HCT116 (cell line): ENCODE measurements around the gene SLC44A5. TPM values are rescaled to one million over a fixed set of nuclear protein-coding genes. Genes with fewer than 3 reads are reported as not detected.

Experiments
- ATAC-seq: fragments of 200-7000 bp; cut with Tn5 transposase; 2 replicates; pipeline ENCODE4 v1.9.1; 2020; ENCODE audit warnings: mild to moderate bottlenecking, moderate library complexity
- BruUV-seq: library from RNA; stranded (reverse); fragments of 400-500 nt; replicated peaks from 2 replicates; lab custom pipeline; 2021; lab: Mats Ljungman, UMichigan
- CTCF ChIA-PET: fragments of 300-600 bp; sonication (Branson Sonifier 250); formaldehyde crosslinking; loops from one replicate; lab custom pipeline; 2021; ENCODE audit warnings: antibody characterized with exemption; lab: Charles Lee
- POLR2A ChIA-PET: fragments of 300-600, 350-600 bp; sonication (Branson Sonifier 250); formaldehyde crosslinking; loops from one replicate; lab custom pipeline; 2021; ENCODE audit warnings: antibody characterized with exemption; lab: Charles Lee
- RAD21 ChIA-PET, 2 experiments: fragments of 300-600 bp; sonication (Branson Sonifier 250); formaldehyde crosslinking; loops; one replicate each; lab custom pipeline; 2023; ENCODE audit warnings: low total read pairs in 2 of 2; ENCODE audit not compliant: uncharacterized antibody in 2 of 2, unreplicated experiment in 2 of 2, low non-redundant PET in 1 of 2; lab: Charles Lee
- DNase-seq: peaks from one replicate; pipeline ENCODE4 v3.0.0-alpha.2; 2010; ENCODE audit warnings: low read depth, low spot score
- H2AFZ ChIP-seq: fragments of 200-600 bp; shearing (Covaris generic), sonication (generic); 2 replicates; pipeline ENCODE4 v1.6.1; 2017; ENCODE audit warnings: low read depth, mixed run types, mixed read lengths, antibody characterized with exemption, low read length; ENCODE audit not compliant: poor library complexity, severe bottlenecking
- H3K27ac ChIP-seq: 2 replicates; pipeline ENCODE4 v1.5.1; 2012; ENCODE audit warnings: low read depth, low read length
- H3K27me3 ChIP-seq: fragments of 200-600 bp; sonication (generic); 2 replicates; pipeline ENCODE4 v1.6.1; 2016; ENCODE audit warnings: mixed run types, low read length, mixed read lengths; ENCODE audit not compliant: insufficient read depth
- H3K36me3 ChIP-seq, 2 experiments: fragments of 200-500 bp in 1 of 2; fragments of 200-600 bp in 1 of 2; sonication (Bioruptor generic) in 1 of 2; sonication (generic) in 1 of 2; 2 replicates each; pipeline versions ENCODE4 v1.5.1 to v1.6.1; 2014 to 2016; ENCODE audit warnings: low read length in 2 of 2, inconsistent platforms in 1 of 2, mixed read lengths in 1 of 2, mixed run types in 1 of 2; ENCODE audit not compliant: insufficient read depth in 2 of 2, control insufficient read depth in 1 of 2
- H3K4me1 ChIP-seq, 2 experiments: fragments of 200-600 bp in 1 of 2; sonication (generic) in 1 of 2; 2 replicates each; pipeline versions ENCODE4 v1.5.1 to v1.6.1; 2012 to 2017; ENCODE audit warnings: low read length in 2 of 2, inconsistent platforms in 1 of 2, mild to moderate bottlenecking in 1 of 2, mixed read lengths in 1 of 2, mixed run types in 1 of 2, moderate library complexity in 1 of 2; ENCODE audit not compliant: insufficient read depth in 2 of 2, control insufficient read depth in 1 of 2
- H3K4me2 ChIP-seq: fragments of 200-600 bp; sonication (generic); 2 replicates; pipeline ENCODE4 v1.6.1; 2017; ENCODE audit warnings: mixed run types, low read length, mixed read lengths
- H3K4me3 ChIP-seq, 2 experiments: fragments of 200-600 bp in 1 of 2; sonication (generic) in 1 of 2; replicated peaks in 1 of 2; 2 replicates each; pipeline ENCODE4 v1.5.1; 2011 to 2016; ENCODE audit warnings: low read length in 2 of 2, control low read depth in 1 of 2, low read depth in 1 of 2, mild to moderate bottlenecking in 1 of 2, mixed read lengths in 1 of 2, mixed run types in 1 of 2
- H3K79me2 ChIP-seq: fragments of 200-600 bp; sonication (generic); 2 replicates; pipeline ENCODE4 v1.6.1; 2017; ENCODE audit warnings: mild to moderate bottlenecking, mixed run types, low read length, moderate library complexity, mixed read lengths; ENCODE audit not compliant: insufficient read depth
- H3K9ac ChIP-seq: fragments of 200-600 bp; sonication (generic); 2 replicates; pipeline ENCODE4 v1.6.1; 2016; ENCODE audit warnings: low read length, mixed read lengths
- H3K9me2 ChIP-seq: fragments of 200-600 bp; sonication (generic), shearing (Covaris generic); 2 replicates; pipeline ENCODE4 v1.6.1; 2017; ENCODE audit warnings: mixed run types, mild to moderate bottlenecking, moderate library complexity; ENCODE audit not compliant: insufficient read depth
- H3K9me3 ChIP-seq, 2 experiments: fragments of 200-500 bp in 1 of 2; fragments of 200-600 bp in 1 of 2; sonication (Bioruptor generic) in 1 of 2; sonication (generic) in 1 of 2; 2 replicates each; pipeline ENCODE4 v1.6.1; 2014 to 2017; ENCODE audit warnings: low read length in 2 of 2, mixed read lengths in 2 of 2, inconsistent platforms in 1 of 2, low read depth in 1 of 2, mild to moderate bottlenecking in 1 of 2, mixed run types in 1 of 2, moderate library complexity in 1 of 2; ENCODE audit not compliant: control insufficient read depth in 1 of 2, insufficient read depth in 1 of 2
- H4K20me1 ChIP-seq: fragments of 200-600 bp; sonication (generic), shearing (Covaris generic); 2 replicates; pipeline ENCODE4 v1.6.1; 2017; ENCODE audit warnings: mixed run types, mild to moderate bottlenecking, moderate library complexity; ENCODE audit not compliant: insufficient read depth
- CEBPB ChIP-seq: IDR thresholded peaks from 2 replicates; pipeline ENCODE4 v1.6.1; 2012; ENCODE audit warnings: low read depth
- EGR1 ChIP-seq: IDR thresholded peaks from 2 replicates; pipeline ENCODE4 v1.6.1; 2012; ENCODE audit warnings: low read depth
- EZH2 ChIP-seq: fragments of 200-600 bp; sonication (generic); IDR thresholded peaks from 2 replicates; pipeline ENCODE4 v1.6.1; 2017; ENCODE audit warnings: antibody characterized with exemption, mixed run types
- EZH2phosphoT487 ChIP-seq: fragments of 200-600 bp; IDR thresholded peaks from 2 replicates; pipeline ENCODE4 v1.6.1; 2018; ENCODE audit warnings: antibody characterized with exemption, borderline replicate concordance
- JUND ChIP-seq: IDR thresholded peaks from 2 replicates; pipeline ENCODE4 v1.6.1; 2012
- MAX ChIP-seq: IDR thresholded peaks from 2 replicates; pipeline ENCODE4 v1.6.1; 2012
- POLR2A ChIP-seq: IDR thresholded peaks from 2 replicates; pipeline ENCODE4 v1.7.0; 2011; ENCODE audit warnings: borderline replicate concordance; ENCODE audit not compliant: insufficient read depth, insufficient read length; ENCODE audit errors: extremely low read depth
- POLR2AphosphoS5 ChIP-seq: IDR thresholded peaks from 2 replicates; pipeline ENCODE4 v1.6.1; 2011; ENCODE audit warnings: mild to moderate bottlenecking, low read depth, low read length, moderate library complexity
- RAD21 ChIP-seq: IDR thresholded peaks from 2 replicates; pipeline ENCODE4 v1.6.1; 2012; ENCODE audit warnings: low read depth, mild to moderate bottlenecking
- REST ChIP-seq: IDR thresholded peaks from 2 replicates; pipeline ENCODE4 v1.6.1; 2012; ENCODE audit warnings: low read depth
- SIN3A ChIP-seq: IDR thresholded peaks from 2 replicates; pipeline ENCODE4 v1.6.1; 2012; ENCODE audit warnings: low read depth
- SP1 ChIP-seq: IDR thresholded peaks from 2 replicates; pipeline ENCODE4 v1.6.1; 2012; ENCODE audit warnings: low read depth
- TCF7L2 ChIP-seq: IDR thresholded peaks from 2 replicates; pipeline ENCODE4 v1.7.0; 2011; ENCODE audit warnings: borderline replicate concordance, inconsistent platforms; ENCODE audit not compliant: insufficient read depth, insufficient read length; ENCODE audit errors: extremely low read depth
- YY1 ChIP-seq: IDR thresholded peaks from 2 replicates; pipeline ENCODE4 v1.6.1; 2011; ENCODE audit warnings: low read length, low read depth, moderate library complexity, mild to moderate bottlenecking; ENCODE audit not compliant: insufficient replicate concordance; ENCODE audit errors: extremely low read depth
- ZBTB33 ChIP-seq: IDR thresholded peaks from 2 replicates; pipeline ENCODE4 v1.6.1; 2011; ENCODE audit warnings: mild to moderate bottlenecking, low read length, moderate library complexity; ENCODE audit not compliant: insufficient replicate concordance; ENCODE audit errors: extremely low read depth
- ZFX ChIP-seq: fragments of 450-650 bp; IDR thresholded peaks from 2 replicates; pipeline ENCODE4 v1.6.1; 2017
- intact Hi-C: fragments of 100-400 bp; cut with micrococcal nuclease; formaldehyde crosslinking; loops from 2 replicates; pipeline ENCODE4 v1.10.0; 2022
- total RNA-seq: library from RNA; stranded (reverse); gene quantifications from one replicate; pipeline ENCODE4 v1.2.1, GENCODE V29; 2021; ENCODE audit not compliant: unreplicated experiment

SLC44A5 gene
- total RNA-seq, 1 experiment from 2014 or later = 2.4 TPM

- ChIA-PET RAD21 (no interaction called here), POLR2A (no interaction called here), CTCF (no interaction called here)
- Histone ChIP-seq H3K27ac (no peak overlapping the region), H3K9me2 (no peaks in the 10 kb centered on the region), H3K4me3 (no peak overlapping the region), H3K9ac (no peak overlapping the region), H3K4me1 (no peaks in the 10 kb centered on the region), H3K9me3 (no peaks in the 10 kb centered on the region), H2AFZ (no peak overlapping the region), H3K79me2 (no peaks in the 10 kb centered on the region), H3K36me3 (no peaks in the 10 kb centered on the region), H3K27me3 (no peaks in the 10 kb centered on the region), H4K20me1 (no peaks in the 10 kb centered on the region), H3K4me2 (no peak overlapping the region)
- ATAC-seq = no peak
- intact Hi-C loops = no loop called here
- no TSS peak for BruUV-seq
- no peak for DNase-seq
- TF ChIP-seq ZFX = no peak
- TF ChIP-seq JUND = no peak
- no peak for TF ChIP-seq MAX
- no peak for TF ChIP-seq POLR2AphosphoS5
- TF ChIP-seq POLR2A = no peak
- TF ChIP-seq EZH2 = no peak
- TF ChIP-seq CEBPB = no peak
- no peak for TF ChIP-seq RAD21
- TF ChIP-seq SIN3A = no peak
- no peak for TF ChIP-seq YY1
- TF ChIP-seq EZH2phosphoT487 = no peak
Measured at GRCh38 chr1:75415187-75415586, 195.7 kb downstream of the SLC44A5 start.

GRCh38 chr1:75412616-75413015 lies 198.3 kb downstream of the SLC44A5 start:
- ATAC-seq (no peak), DNase-seq (no peak)
- Histone ChIP-seq H4K20me1 (no peaks in the 10 kb centered on the region), H3K27ac (no peak overlapping the region), H3K4me1 (no peaks in the 10 kb centered on the region), H3K4me3 (no peak overlapping the region), H3K4me2 (no peak overlapping the region), H3K79me2 (no peaks in the 10 kb centered on the region), H3K9ac (no peak overlapping the region), H3K27me3 (no peaks in the 10 kb centered on the region), H3K9me3 (no peaks in the 10 kb centered on the region), H3K36me3 (no peaks in the 10 kb centered on the region), H2AFZ (no peak overlapping the region), H3K9me2 (no peaks in the 10 kb centered on the region)
- intact Hi-C loops = no loop called here
- no TSS peak for BruUV-seq
- POLR2A ChIA-PET = no interaction called here
- RAD21 ChIA-PET = no interaction called here
- CTCF ChIA-PET = no interaction called here
- TF ChIP-seq EGR1 (no peak), REST (no peak), EZH2 (no peak), TCF7L2 (no peak), ZBTB33 (no peak), SP1 (no peak), POLR2AphosphoS5 (no peak), MAX (no peak), POLR2A (no peak)
